Adipose tissue (tissue), 3 donors: ENCODE results near the gene PPIA. TPM values are rescaled to one million over a fixed set of nuclear protein-coding genes. Genes with fewer than 3 reads are reported as not detected.
"Not testable (repeated sequence)": the region's sequence is repeated elsewhere in the genome, so short reads cannot be mapped to it uniquely, and the experiment has no call there.

Source experiments
- H3K27ac ChIP-seq: one replicate; pipeline ENCODE4 v1.5.1; 2013; ENCODE audit warnings: low read depth, low read length
- WGBS, 3 donors: extraction: QIAGEN DNeasy Blood & Tissue Kit; methylation state at CpG; one replicate each; pipeline ENCODE4 v1.1.7; 2013; 5-methylcytosine and 5-hydroxymethylcytosine counted together
- polyA plus RNA-seq, 3 donors: library from polyadenylated mRNA; stranded (reverse); fragments of 200-250 nt; gene quantifications; one replicate each; pipeline ENCODE4 v1.2.3, GENCODE V29; 2013
- donor health status: healthy with polysubstance abuse.
- donor health status: Bipolar disorder and iron deficiency.
- donor health status: healthy.

PPIA gene
- polyA plus RNA-seq, 3 donors = 1,331 to 2,758 (median 2,310) TPM

DNA sequence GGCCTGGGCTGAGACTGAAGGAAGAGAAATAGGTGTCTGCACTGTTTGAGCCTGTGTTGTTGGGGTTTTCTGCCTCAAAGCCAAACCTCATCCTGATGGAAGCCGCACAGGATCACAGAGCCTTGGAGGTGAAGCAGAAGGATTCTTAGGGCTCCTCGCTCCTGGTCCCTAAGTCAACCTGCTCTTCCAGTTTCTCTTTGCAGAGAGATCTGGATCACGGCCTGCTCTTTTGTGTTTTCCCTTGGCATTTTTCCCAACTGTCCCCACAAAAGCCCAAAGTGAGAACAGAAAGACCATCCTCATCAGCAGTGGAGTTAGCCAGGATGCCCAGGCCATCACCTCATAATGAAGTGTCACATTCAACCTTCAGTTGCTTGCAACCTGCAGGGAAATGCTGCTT, 20.3 kb upstream of the PPIA start:
- H3K27ac ChIP-seq = no peak overlapping the region
- WGBS, 3 donors = 59 to 86% (median 86%) methylated on average over 3 of the region's 3 CpGs

DNA sequence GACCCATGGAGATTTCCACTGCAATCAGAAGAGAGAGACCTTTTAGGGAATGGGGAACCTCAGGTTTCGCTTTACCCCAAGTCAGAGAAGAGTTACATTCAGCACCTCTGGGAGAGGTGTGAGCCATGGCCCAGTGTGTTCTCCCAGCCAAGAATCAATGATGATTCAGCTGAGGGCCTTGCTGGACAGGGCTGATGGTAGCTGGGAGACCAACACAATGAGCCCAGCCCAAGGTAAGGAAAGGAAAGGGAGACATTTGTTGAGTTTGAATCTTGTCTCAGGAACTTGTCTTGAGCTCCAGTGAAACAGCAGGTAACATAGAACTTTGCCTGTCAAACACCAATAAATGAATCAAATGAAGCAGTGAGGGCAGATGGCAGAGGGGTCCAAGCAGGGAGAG, 14.0 kb upstream of the PPIA start:
- WGBS, 3 donors = 96 to 100% (median 100%) methylated on average over 1 of the region's 1 CpG
- no peak overlapping the region for H3K27ac ChIP-seq

DNA sequence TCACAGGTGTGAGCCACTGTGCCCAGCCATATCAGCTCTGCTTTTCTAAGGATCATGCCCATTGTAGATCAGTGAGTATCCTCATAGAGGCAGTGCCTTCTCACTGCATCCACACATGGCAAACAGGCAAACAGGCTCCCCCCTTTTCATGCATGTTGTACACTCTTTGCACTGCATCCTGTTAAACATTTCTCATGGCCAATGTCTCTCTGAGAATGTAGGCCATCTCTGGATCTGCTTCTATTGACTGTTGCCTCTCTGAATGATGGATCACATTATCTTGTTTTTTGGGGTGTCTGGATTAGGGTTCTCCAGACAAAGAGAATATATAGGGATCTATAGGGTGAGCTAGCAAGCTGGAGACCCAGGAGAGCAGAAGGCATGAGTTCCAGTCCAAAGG, 13.1 kb upstream of the PPIA start:
- no peak overlapping the region for H3K27ac ChIP-seq

DNA sequence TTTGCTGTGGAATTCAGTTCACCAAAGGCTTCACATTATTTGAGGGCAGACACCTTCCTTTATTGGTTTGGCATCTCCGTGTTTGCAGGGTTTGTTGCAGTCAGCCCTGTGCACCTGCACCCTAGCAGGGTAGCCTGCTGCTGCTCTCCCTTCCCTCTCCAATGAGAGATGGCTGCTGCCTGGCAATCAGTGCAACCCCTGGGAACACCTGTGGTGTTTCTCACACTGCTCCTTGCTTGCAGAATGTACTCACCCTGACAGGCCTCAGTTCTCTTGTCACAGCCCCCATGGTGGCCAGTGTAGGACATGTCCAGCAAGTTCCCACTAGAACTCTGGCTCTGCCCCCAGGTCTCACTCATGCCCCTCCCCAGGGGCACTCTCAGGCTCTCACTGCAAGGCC, 12.1 kb upstream of the PPIA start:
- H3K27ac ChIP-seq = no peak overlapping the region
- WGBS, 3 donors = 50 to 80% (median 73%) methylated on average over 1 of the region's 1 CpG

DNA sequence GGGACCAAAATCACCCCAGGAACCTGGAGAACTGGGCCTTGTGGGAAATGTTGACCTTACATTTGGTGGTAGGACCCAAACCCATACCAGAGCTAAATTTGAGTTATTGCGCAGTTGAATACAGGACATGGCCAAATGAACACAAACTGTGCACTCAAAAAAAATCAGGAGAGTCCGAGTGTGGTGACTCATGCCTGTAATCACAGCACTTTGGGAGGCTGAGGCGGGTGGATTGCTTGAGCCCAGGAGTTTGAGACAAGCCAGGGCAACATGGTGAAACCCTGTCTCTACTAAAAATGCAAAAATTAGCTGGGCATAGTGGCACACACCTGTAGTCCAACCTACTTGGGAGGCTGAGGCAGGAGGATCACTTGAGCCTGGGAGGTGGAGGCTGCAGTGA, 11.3 kb upstream of the PPIA start:
- WGBS, 3 donors = 95 to 98% (median 97%) methylated on average over 3 of the region's 3 CpGs
- H3K27ac ChIP-seq = not testable (repeated sequence)

DNA sequence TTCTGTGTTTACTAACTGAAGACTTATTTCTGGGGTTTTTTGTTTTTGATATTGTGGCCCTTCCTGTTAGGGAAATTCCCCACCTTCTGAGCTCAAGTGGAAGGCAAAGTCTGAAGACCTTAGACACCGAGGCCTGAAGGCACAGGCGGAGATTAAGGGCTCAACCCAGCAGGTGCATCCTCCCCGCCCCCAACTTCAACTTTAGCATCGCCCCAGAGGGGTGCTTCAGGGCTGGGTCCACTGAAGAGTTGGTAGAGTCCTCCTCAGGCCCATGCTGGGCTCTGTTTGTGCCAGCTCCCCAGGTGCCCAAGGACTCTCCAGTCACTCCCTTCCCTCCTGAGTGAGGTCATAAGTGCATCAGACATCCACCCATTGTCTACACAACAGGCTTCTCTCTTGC, 9.4 kb upstream of the PPIA start:
- WGBS, 3 donors = 78 to 83% (median 80%) methylated on average over 4 of the region's 4 CpGs
- H3K27ac ChIP-seq = no peak overlapping the region

DNA sequence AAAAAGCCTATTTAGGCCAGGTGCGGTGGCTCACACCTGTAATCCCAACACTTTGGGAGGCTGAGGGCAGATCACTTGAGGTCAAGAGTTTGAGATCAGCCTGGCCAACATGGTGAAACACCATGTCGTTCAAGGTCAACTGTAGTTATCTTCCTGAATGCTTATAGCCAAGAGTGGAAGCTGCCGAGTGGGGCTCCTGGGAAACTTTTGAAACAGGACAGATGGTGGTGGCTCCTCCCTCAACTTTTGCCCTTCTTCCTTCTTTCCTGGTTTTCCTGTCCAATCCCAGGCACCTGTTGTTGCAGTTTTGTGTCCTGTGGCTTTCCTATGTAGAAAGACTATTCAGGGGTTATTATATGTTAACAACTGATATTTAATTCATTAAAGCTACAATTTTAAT, 8.7 kb upstream of the PPIA start:
- WGBS, 3 donors = 34 to 70% (median 67%) methylated on average over 3 of the region's 3 CpGs
- H3K27ac ChIP-seq = no peak overlapping the region

DNA sequence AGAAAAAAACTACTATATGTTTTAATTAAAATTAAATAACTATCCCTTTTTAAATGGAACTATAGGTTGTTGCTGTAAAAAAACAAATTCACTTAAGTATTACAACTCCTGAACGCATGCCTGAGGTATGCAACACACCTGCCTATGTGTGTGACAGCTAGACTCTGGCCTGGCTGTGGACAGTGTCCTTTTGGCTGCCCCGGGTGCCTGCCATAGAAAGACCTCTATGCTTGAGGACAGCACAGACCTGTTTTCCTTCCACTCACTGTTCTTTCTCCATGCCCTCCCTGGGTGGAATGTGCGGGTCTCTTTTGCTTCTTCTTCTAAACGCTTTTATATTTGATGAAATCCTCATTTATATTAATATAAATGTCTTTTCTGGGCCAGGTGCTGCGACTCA, 6.5 kb upstream of the PPIA start:
- WGBS, 3 donors = 69 to 93% (median 85%) methylated on average over 5 of the region's 5 CpGs
- no peak overlapping the region for H3K27ac ChIP-seq

DNA sequence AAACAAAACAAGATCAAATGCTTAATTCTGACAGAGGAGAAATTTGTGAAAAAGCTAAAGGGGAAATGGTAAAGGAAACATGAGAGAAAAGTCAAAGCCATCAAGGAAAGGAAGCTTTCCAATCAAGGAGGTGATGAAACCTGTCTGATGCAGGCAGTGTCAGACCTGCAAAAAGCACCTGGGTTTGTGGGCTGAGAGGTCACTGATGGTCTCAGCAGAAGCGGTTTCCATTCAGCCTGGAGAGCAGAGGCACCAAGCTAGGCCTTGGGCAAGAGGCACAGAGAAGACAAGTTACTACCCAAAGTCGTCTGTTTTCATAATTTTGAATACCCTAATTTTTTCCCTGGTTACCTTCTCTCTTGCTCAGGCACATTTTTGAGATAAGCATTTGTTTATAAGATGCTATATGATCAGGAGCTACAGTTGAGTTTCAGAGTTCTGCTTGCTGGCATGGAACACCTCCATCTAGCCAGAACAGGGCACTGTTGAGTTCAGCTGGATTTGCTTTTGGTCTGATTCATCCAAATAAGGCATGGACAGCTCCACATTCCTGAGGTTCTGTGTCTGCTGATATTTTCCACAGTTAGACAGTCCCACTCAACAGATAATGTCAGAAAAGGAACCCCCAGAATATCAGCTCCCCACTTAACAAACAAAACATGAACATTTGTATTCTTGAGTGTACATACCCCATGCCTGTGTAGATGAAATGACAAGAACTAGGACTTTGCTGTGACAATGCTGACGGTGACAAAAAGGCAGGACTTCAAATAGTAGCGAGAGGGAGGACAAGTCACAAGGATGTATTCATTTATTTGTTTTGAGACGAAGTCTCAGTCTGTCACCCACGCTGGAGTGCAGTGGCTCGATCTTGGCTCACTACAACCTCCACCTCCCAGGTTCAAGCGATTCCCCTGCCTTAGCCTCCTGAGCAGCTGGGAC, 4.9 kb upstream of the PPIA start:
- H3K27ac ChIP-seq = no peak overlapping the region

DNA sequence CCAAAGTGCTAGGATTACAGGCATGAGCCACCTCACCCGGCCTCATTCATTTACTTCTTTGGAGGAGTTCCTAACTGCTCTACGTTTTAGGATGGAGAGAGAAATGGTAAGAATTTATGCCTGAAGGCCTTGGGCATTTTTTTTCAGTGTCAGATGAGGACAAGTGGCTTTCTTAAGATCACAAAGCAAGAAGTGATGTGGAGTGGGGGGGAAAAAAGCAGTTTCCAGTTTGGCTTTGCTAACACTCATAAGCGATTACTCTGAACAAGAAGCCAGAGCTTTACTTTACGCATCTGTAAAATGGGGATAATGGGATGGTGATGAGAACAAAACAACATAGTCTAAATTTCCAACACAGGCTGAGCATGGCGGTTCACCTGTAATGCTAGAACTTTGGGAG, 2.6 kb upstream of the PPIA start:
- 83 to 85% (median 84%) methylated on average over 5 of the region's 5 CpGs for WGBS, 3 donors
- no peak overlapping the region for H3K27ac ChIP-seq

More for the DNA sequence above, 4.9 kb upstream of the PPIA start:
- WGBS, 3 donors = 90 to 94% (median 90%) methylated on average over 8 of the region's 8 CpGs

DNA sequence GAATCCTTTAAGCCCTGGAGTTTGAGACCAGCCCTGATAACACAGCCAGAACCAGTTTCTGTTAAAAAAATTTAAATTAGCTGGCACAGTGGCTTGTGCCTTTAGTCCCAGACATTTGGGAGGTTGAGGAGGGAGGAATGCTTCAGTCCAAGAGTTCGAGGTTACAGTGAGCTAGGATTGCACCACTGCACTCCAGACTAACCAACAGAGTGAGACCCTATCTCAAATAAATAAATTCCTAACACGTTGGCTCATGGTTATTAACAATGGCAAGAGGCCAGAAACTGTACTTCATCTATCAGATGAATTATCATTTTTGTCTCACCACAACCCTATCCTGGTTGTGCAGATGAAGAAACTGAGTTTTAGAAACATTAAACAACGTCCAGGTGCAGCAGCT, 2.1 kb upstream of the PPIA start:
- no peak overlapping the region for H3K27ac ChIP-seq
- WGBS, 3 donors = 52 to 58% (median 57%) methylated on average over 3 of the region's 3 CpGs

DNA sequence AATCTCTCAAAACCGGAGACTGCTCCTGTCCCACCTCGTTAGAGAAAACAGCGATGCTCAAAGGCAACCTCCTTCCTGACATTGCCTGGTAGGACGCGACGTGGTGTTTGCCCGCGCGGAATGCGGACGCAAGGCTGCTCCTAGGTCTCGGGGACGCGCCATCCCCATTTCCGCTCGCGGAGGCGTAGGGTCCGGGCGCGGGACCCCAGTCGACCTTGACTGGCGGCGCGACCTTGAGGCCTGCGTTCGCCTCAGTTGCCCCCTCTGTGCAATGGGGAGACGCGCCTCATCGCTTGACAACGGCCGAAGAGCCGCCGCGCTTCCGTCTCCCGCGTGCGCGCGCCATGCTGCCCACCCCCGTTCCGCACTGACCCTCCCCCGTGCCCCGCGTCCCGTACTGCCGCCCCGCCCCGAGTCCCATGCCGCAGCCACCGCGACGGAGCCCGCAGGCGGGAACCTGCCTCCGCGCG, 412 bp upstream of the PPIA start:
- 1% methylated on average over 59 of the region's 59 CpGs for WGBS, 3 donors
- no peak overlapping the region for H3K27ac ChIP-seq

DNA sequence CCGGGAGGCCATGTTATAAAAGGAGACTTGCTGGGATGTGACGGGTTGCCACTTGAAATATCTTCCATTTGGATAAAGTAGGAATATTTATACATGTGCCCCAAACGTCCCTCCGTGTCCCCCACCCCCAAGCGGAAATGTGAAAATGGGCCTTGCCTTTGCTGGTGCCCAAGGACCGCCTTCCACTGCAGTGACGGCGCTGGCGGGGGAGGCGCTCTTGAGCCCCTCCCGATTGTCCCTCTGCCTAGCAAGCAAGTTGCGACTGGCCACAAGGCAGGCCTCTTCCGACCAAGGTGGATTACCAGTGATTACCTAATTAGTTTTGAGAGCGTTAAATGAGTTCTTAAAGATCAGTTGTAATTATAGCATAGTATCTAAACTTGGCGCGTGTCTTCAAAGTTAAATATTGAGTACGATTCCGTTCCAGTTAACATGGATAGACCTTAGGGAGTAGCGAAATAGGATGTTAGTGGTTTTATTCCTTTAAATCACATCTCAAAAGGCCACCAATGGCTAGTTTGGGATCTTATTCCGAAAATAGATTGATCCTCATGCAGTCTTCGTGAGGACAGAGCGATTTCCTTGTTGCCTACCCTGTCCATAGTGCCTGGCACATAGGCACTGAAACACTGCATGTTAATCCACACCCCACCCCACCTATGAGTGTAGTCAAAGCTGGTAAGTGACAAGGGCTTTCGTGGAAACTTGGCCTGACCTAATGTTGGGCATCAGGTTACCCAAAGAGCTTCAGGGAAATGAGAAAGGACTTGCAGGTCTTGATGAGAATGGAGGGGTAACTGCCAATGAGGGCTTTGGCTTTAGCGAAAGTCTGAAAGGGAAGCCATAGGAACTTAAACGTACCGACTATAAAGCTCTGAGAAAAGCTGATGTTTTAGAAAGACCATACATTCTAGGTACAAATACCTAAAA, 1.1 kb downstream of the PPIA start:
- H3K27ac ChIP-seq = peak overlapping the region; percentile 99
- WGBS, 3 donors = 2 to 3% (median 3%) methylated on average over 26 of the region's 26 CpGs

DNA sequence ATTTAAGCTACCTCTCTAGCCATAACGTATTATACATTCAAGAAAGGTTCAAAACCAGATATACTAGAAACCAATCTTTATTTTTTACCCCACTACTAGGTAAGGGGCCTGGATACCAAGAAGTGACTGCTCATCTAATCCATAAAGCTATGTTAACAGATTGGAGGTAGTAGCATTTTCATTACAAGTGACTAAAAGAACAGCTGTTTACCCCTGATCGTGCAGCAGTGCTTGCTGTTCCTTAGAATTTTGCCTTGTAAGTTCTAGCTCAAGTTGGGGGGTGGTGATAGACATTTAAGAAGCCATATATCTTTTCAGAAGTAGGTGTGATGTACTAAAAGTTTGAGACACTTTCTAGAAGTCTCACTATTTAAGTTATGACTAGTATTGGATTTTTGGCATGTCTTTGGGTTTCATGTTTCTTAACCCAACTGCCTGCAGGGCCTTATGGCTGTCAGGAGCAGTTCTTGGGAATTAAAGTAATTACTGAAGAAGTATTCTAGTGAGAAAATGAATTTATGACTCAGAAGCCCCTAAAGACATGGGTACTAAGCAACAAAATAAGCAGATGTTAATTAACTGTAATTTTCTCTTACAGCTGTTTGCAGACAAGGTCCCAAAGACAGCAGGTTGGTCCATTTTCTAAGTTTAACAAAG, 2.3 kb downstream of the PPIA start:
- WGBS, 3 donors = 5 to 28% (median 15%) methylated on average over 2 of the region's 2 CpGs
- H3K27ac ChIP-seq = no peak overlapping the region

DNA sequence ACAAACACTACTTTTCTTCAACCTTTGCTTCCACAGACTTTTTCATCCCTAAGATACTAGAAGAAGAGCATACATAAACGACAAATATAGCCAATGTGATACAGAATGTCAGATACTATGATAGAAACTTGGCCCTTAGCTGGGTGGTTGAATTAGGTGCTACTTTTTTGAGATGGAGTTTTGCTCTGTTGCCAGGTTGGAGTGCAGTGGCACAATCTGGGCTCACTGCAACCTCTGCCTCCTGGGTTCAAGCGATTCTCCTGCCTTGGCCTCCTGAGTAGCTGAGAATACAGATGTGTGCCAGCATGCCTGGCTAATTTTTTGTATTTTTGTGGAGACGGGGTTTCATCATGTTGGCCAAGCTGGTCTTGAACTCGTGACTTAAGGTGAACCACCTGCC, 3.5 kb downstream of the PPIA start:
- 69 to 83% (median 72%) methylated on average over 4 of the region's 4 CpGs for WGBS, 3 donors
- H3K27ac ChIP-seq = no peak overlapping the region

DNA sequence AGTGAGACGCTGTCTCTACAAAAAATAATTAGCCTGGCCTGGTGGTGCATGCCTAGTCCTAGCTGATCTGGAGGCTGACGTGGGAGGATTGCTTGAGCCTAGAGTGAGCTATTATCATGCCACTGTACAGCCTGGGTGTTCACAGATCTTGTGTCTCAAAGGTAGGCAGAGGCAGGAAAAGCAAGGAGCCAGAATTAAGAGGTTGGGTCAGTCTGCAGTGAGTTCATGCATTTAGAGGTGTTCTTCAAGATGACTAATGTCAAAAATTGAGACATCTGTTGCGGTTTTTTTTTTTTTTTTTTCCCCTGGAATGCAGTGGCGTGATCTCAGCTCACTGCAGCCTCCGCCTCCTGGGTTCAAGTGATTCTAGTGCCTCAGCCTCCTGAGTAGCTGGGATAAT, 5.4 kb downstream of the PPIA start:
- WGBS, 3 donors = 86 to 90% (median 89%) methylated on average over 5 of the region's 5 CpGs

DNA sequence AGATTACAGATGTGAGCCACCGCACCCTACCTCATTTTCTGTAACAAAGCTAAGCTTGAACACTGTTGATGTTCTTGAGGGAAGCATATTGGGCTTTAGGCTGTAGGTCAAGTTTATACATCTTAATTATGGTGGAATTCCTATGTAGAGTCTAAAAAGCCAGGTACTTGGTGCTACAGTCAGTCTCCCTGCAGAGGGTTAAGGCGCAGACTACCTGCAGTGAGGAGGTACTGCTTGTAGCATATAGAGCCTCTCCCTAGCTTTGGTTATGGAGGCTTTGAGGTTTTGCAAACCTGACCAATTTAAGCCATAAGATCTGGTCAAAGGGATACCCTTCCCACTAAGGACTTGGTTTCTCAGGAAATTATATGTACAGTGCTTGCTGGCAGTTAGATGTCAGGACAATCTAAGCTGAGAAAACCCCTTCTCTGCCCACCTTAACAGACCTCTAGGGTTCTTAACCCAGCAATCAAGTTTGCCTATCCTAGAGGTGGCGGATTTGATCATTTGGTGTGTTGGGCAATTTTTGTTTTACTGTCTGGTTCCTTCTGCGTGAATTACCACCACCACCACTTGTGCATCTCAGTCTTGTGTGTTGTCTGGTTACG, 6.0 kb downstream of the PPIA start:
- H3K27ac ChIP-seq = no peak overlapping the region
- 92 to 94% (median 94%) methylated on average over 5 of the region's 5 CpGs for WGBS, 3 donors

More for the DNA sequence above, 5.4 kb downstream of the PPIA start:
- no peak overlapping the region for H3K27ac ChIP-seq

DNA sequence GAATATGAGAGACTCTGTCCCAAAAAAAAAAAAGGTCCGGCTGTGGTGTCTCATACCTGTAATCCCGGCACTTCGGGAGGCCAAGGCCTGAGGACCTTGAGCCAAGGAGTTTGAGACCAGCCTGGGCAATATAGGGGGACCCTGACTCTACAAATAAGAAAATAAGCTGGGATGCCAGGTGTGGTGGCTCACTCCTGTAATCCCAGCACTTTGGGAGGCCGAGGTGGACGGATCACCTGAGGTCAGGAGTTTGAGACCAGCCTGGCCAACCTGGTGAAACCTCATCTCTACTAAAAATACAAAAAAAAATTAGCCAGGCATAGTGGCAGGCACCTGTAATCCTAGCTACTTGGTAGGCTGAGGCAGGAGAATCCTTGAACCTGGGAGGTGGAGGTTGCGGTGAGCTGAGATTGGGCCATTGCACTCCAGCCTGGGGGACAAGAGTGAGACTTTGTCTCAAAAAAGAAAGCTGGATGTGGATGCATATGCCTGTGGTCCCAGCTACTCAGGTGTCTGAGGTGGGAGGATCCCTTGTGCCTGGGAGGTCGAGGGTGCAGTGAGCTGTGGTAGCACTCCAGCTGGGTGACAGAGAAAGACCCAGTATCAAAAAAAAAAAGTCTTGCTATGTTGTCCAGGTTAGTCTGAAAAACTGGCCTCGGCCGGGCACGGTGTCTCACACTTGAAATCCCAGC, 7.5 kb downstream of the PPIA start:
- WGBS, 3 donors = 90 to 95% (median 91%) methylated on average over 10 of the region's 10 CpGs
- H3K27ac ChIP-seq = not testable (repeated sequence)
